Activated CD8-positive, alpha-beta memory T cell treated with anti-CD3 and anti-CD28 coated beads for 48 hours (primary cell): ENCODE data around the gene TECR.

Experiments
- DNase-seq, 3 experiments: peaks; one replicate each; pipeline ENCODE4 v3.0.0-alpha.2; 2020; ENCODE audit warnings: low read depth in 2 of 3, low spot score in 2 of 3

The TECR gene

DNA sequence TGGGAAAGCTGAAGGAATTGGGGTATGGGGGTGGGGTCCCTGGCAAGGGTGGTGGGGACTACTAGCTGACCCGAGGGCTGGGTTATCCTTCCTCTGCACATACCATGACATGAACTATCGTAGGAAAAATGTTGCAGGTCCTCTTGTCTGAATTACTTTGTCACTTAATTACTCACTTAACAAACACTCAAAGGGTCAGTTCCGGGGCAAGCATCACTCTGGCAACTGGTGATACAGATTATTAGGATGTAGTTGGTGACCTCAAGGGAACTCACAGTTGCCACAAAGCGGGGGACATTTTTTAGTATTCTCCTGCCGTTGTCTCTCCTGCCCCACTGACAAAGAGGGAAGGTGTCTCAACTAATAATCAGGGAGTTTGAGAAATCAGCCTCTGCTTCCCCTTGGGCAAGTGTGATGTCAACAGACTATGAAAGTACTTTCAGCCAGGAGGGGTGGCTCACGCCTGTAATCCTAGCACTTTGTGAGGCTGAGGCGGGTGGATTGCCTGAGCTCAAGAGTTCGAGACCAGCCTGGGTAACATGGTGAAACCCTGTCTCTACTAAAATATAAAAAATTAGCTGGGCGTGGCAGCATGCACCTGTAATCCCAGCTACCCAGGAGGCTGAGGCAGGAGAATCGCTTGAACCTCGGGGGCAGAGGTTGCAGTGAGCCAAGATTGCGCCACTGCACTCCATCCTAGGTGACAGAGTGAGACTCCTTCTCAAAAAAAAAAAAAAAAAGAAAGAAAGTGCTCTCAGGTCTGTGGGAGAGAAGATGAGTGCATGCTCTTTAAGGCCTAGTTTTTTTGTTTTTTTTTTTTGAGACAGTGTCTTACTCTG is 21.5 kb upstream of the TECR start:
- no peak for DNase-seq

GRCh38 chr19:14510311-14511228 is 18.8 kb upstream of the TECR start:
- DNase-seq, result no peak

DNA sequence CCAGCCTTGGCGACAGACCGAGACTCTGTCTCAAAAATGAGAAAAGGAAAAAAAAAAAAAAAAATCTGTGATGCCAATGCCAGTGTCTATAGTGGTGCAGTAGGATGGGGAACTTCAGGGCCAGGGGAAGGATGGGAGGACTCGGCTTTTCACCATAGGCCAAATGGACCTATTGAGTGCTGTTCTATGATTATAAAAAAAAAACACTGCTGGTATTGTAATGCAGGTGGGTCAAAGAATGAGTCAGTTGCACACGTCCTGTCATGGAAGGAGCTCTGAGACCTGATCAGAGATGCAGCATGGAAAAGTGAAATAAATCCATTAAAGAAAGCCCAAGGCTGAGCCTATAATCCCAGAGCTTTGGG is 18.2 kb upstream of the TECR start:
- DNase-seq, result no peak

DNA sequence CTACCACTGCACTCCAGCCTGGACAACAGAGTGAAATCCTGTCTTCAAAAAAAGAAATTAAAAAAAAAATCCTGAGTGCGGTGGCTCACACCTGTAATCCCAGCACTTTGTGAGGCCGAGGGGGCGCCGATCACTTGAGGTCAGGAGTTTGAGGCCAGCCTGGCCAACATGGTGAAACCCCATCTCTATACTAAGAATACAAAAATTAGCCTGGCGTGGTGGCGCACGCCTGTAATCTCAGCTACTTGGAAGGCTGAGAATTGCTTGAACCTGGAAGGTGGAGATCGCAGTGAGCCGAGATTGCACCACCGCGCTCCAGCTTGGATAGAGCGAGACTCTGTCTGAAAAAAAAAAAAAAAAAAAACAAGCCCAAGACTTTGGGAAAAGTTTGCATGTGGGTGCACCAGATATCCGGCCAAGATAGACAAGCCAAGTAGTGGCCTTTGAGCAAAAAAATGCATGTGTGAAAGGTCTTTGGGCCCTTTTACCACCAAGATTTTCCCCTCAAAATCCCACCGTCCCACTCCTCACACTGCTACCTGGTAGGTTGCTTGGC is 16.9 kb upstream of the TECR start:
- no peak for DNase-seq

- DNase-seq, result no peak
These were observed 15.1 kb upstream of the TECR start for GRCh38 chr19:14514215-14514863.

- no peak for DNase-seq
These were observed 13.8 kb upstream of the TECR start for GRCh38 chr19:14515501-14516047.

DNA sequence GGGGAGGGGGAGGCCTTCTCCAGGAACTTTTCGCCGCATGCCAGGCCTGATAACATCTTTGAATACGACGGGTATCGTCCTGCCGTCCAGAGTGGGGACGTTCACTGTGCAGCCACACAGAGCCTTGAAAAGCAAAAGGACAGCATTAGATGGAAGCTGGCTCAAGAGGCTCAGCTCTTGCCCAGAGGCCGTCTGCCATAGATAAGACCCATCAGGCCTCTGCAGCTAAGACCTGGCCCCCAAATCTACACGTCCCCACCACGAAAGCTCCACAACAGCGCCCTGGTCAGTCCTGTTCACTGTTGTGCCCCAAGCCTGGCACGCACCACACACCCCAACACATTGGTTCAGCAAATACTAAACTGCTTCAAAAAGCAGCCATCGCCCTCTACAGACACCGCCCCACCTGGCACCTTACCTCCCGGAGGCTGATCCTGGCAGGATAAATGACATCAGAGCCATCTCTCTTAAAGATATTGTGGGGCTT is 13.3 kb upstream of the TECR start:
- DNase-seq, result no peak

GRCh38 chr19:14516746-14517438 is 12.5 kb upstream of the TECR start:
- DNase-seq, result no peak

- DNase-seq, result no peak
These were observed 12.0 kb upstream of the TECR start for GRCh38 chr19:14517446-14517839.

DNA sequence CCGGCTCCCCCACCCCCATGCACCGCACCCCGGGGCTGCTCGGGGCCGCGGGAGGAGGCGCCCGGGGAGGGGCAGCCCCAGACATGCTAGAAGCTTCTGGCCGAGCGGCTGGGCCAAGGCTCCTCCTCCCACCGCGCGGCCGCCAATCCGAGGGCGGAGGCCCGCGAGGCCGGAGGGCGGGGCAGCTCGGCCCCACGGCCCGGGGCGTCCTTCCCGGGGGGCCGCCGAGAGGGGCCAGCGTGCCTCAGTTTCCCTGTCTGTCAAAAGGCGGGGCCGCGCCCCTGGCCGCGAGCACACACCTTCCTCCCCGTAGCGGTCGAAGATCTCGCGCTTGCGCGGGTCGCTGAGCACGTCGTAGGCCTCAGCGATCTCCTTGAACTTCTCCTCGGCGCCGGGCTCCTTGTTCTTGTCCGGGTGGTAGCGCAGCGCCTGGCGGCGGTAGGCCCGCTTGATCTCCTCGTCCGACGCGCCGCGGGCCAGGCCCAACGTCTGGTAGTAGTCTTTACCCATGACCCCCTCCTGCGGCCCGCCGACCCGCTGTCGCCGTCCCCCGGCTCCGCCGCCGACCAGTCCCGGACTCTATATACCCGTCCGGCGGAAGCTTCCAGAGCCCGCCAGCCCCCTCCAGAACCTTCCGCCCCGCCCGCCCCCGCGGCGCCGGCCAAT is 11.4 kb upstream of the TECR start, which contains the start of gene DNAJB1:
Gene DNAJB1 (minus strand): TSS at position 558 of the 666 bp plus-strand sequence. CDS start 48 bp downstream, at position 510.
- DNase-seq, result peak in 1 of 3 experiments; percentile 61

DNA sequence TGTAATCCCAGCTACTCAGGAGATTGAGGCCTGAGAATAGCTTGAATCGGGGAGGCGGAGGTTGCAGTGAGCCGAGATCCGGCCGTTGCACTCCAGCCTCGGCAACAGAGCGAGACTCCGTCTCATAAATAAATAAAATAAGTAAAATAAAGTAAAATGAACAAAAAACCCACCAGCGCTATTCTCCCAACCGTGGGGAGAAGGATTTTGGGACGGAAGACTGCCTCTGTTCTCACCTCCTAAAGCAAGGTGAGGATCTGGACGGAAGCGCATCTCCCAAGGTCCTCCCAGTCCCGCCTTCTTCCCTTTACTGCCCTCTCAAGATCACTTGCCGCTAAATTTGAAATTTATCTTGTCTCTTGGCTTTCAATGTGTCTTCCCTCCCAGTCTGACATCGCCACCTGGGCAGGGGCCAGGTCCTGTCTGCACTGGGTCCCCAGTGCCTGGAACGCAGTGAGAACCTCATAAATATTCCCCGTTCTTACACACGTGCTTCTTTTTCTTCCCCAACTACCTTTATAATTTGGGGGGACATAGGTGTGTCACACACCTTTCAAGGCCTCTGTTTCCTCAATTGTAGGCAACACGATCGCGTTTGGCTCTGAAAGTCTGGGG is 10.0 kb upstream of the TECR start:
- no peak for DNase-seq

DNA sequence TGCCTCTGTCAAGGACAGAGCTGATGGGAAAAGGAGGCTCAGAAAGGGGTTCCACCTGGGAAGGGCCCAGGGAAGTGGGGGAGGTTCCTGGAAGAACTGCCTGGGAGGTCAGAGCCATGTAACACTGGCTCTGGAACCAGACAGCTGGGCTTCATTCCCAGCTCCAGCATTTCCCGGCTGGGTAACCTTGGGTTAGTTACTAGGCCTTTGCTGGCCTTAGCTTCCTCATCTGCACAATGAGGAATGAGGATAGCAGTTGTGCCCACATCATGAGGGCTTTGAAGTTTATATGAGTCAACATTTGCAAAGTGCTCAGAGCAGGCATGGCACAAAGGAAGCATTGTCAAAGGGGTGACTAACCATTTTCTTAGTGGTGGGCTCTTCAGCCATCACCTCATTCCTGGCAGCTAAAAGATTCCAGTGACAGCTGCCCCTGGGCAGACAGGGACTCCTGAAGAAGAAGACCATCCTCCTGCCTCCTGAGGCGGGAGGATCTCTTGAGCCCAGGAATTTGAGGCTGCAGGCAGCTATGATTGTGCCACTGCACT is 9.5 kb upstream of the TECR start:
- no peak for DNase-seq

DNA sequence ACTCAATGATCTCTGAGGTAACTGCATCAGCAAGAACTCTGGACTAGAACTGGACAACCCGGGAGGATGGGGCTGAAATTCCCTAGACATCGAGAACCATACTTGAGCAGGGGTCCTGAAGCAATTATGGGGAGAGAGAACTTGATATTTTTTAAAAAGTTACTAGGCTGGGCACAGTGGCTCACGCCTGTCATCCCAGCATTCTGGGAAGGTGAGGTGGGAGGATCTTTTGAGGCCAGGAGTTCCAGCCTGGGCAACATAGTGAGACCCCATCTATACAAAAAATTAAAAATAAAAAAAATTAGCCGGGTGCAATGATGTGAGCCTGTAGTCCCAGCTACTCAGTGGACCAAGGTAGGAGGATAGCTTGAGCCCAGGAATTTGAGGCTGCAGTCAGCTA is 8.9 kb upstream of the TECR start:
- DNase-seq, result no peak

GRCh38 chr19:14525729-14526128 is 3.7 kb upstream of the TECR start:
- no peak for DNase-seq

DNA sequence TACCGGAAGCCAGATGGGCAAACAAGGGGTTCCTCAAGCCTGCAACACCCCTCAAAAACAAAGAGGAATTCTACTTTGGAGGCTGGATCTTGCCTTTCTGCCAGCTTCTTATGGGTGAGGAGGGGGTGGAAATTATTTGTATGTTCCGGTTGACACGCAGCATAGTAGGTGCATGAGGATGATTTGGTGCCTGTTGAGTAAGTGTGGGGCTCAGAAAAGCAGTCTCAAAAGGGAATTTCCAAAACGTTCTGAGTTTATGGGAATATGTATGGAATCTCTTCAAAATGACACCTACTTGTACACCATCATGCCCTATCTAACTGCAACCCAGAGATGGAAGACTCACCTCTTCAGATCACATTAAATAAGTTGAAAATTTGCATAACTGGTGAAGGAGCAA is 3.0 kb upstream of the TECR start:
- DNase-seq, result no peak

GRCh38 chr19:14528419-14529253 is 758 bp upstream of the TECR start:
- DNase-seq, result no peak

- DNase-seq, result no peak
These were observed 583 bp downstream of the TECR start for GRCh38 chr19:14530005-14530348.

DNA sequence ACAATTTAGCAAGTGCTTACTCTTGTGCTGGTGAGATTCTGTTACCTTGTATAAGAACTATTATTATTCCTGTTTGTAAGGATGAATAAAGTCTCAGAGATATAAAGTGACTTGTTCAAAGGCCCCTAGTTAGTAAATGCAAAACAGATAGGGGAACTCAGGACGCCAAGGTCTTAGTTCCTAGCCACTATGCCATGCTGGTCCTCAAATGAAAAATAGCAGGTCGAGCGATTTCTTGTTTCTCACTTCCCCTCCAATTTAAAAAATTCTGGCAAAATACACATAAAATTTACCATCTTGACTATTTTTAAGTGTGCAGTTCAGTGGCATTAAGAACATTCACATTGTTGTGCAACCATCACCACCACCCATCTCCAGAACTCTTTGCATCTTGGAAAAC is 1.1 kb downstream of the TECR start:
- DNase-seq, result no peak
